K562 (cell line): ENCODE data around the gene CENPC. TPM values are rescaled to one million over a fixed set of nuclear protein-coding genes. Genes with fewer than 3 reads are reported as not detected.

Experiments used
- ATAC-seq: fragments of 200-7000 bp; cut with Tn5 transposase; 3 replicates; pipeline ENCODE4 v1.9.1; 2020; ENCODE audit warnings: moderate library complexity
- BruUV-seq: library from RNA; stranded (reverse); fragments of 400-500 nt; replicated peaks from 2 replicates; lab custom pipeline; 2021; lab: Mats Ljungman, UMichigan
- CTCF ChIA-PET: fragments of 300-600 bp; formaldehyde crosslinking; extraction: SDS; loops from one replicate; lab custom pipeline; 2021; ENCODE audit warnings: low intra/inter-chr PET ratio; lab: Yijun Ruan, JAX
- POLR2A ChIA-PET: fragments of 300-600, 350-650 bp; sonication (Branson Sonifier 250); formaldehyde crosslinking; extraction: SDS; loops from one replicate; lab custom pipeline; 2021; ENCODE audit warnings: antibody characterized with exemption, inconsistent platforms; lab: Yijun Ruan, JAX
- DNase-seq, 4 experiments: peaks; one replicate each; pipeline versions ENCODE4 v3.0.0 to v3.0.0-alpha.2; 2011 to 2018; ENCODE audit warnings: low spot score in 3 of 4, mixed read lengths in 3 of 4; ENCODE audit errors: extremely low read depth in 1 of 4
- FAIRE-seq: peaks from 2 replicates; lab custom pipeline; 2011; peaks lifted over from hg19 to GRCh38; lab: Jason Lieb, UNC
- H2AFZ ChIP-seq: 2 replicates; pipeline ENCODE4 v1.6.0; 2011; ENCODE audit warnings: low read depth, low read length, control low read depth, inconsistent platforms
- H3K27ac ChIP-seq: fragments of 200-600 bp; 3 replicates; pipeline ENCODE4 v1.8.0; 2011; ENCODE audit warnings: low read depth, mild to moderate bottlenecking, control low read depth, inconsistent platforms, low read length, moderate library complexity, mixed read lengths; ENCODE audit errors: extremely low read depth
- H3K27me3 ChIP-seq, 2 experiments: fragments of 300-600 bp in 1 of 2; 2 replicates in 1 of 2; 3 replicates in 1 of 2; pipeline versions ENCODE4 v1.6.0 to v1.8.0; 2011; ENCODE audit warnings: inconsistent platforms in 2 of 2, low read length in 2 of 2, mild to moderate bottlenecking in 1 of 2, mixed read lengths in 1 of 2, moderate library complexity in 1 of 2; ENCODE audit not compliant: control insufficient read depth in 2 of 2, insufficient read depth in 2 of 2
- H3K36me3 ChIP-seq: fragments of 300-600 bp; 3 replicates; pipeline ENCODE4 v1.8.0; 2011; ENCODE audit warnings: mild to moderate bottlenecking, low read length, inconsistent platforms; ENCODE audit not compliant: control insufficient read depth, insufficient read depth
- H3K4me1 ChIP-seq, 2 experiments: fragments of 200-600 bp in 1 of 2; replicated peaks in 1 of 2; 2 replicates in 1 of 2; 3 replicates in 1 of 2; pipeline versions ENCODE4 v1.5.1 to v1.8.0; 2011; ENCODE audit warnings: inconsistent platforms in 2 of 2, low read length in 2 of 2, mild to moderate bottlenecking in 1 of 2, mixed read lengths in 1 of 2, moderate library complexity in 1 of 2; ENCODE audit not compliant: control insufficient read depth in 2 of 2, insufficient read depth in 2 of 2
- H3K4me2 ChIP-seq: 2 replicates; pipeline ENCODE4 v1.6.1; 2011; ENCODE audit warnings: low read length, control low read depth, inconsistent platforms, mixed read lengths; ENCODE audit not compliant: insufficient read depth
- H3K4me3 ChIP-seq: fragments of 200-600 bp; sonication (generic), shearing (Covaris generic); 2 replicates; pipeline ENCODE4 v1.5.1; 2016; ENCODE audit warnings: control low read depth, inconsistent platforms
- H3K79me2 ChIP-seq: fragments of 200-600 bp; 3 replicates; pipeline ENCODE4 v1.8.0; 2011; ENCODE audit warnings: low read length, inconsistent platforms; ENCODE audit not compliant: control insufficient read depth, insufficient read depth
- H3K9ac ChIP-seq, 2 experiments: 2 replicates each; pipeline versions ENCODE4 v1.6.0 to v1.6.1; 2011; ENCODE audit warnings: low read depth in 2 of 2, low read length in 2 of 2, control low read depth in 1 of 2, inconsistent platforms in 1 of 2, mild to moderate bottlenecking in 1 of 2, mixed read lengths in 1 of 2; ENCODE audit not compliant: insufficient read depth in 1 of 2
- H3K9me1 ChIP-seq: one replicate; pipeline ENCODE4 v1.6.0; 2011; ENCODE audit warnings: inconsistent platforms, mild to moderate bottlenecking, low read length, moderate library complexity; ENCODE audit not compliant: control insufficient read depth, insufficient read depth
- H3K9me3 ChIP-seq: replicated peaks from 2 replicates; pipeline ENCODE4 v1.5.1; 2011; ENCODE audit warnings: low read depth, low read length, inconsistent platforms; ENCODE audit not compliant: control insufficient read depth, insufficient read depth
- H4K20me1 ChIP-seq: replicated peaks from 2 replicates; pipeline ENCODE4 v1.6.1; 2011; ENCODE audit warnings: low read length, inconsistent platforms, mixed read lengths; ENCODE audit not compliant: control insufficient read depth, insufficient read depth
- BRF1 ChIP-seq: IDR thresholded peaks from 3 replicates; pipeline ENCODE4 v1.6.1; 2011; ENCODE audit warnings: borderline replicate concordance, mild to moderate bottlenecking; ENCODE audit not compliant: insufficient read length; ENCODE audit errors: extremely low read depth
- CBFA2T3 ChIP-seq: fragments of 450-650 bp; IDR thresholded peaks from 2 replicates; pipeline ENCODE4 v1.6.1; 2017
- CREM ChIP-seq: IDR thresholded peaks from 2 replicates; pipeline ENCODE4 v1.6.1; 2014; ENCODE audit warnings: antibody characterized with exemption, low read depth
- DMBX1 ChIP-seq: fragments of 250-450 bp; sonication (Bioruptor Pico); IDR thresholded peaks from 2 replicates; pipeline ENCODE4 v1.8.0; 2022; ENCODE audit warnings: inconsistent platforms, mild to moderate bottlenecking, moderate library complexity, borderline replicate concordance
- DPF2 ChIP-seq: fragments of 450-650 bp; IDR thresholded peaks from 2 replicates; pipeline ENCODE4 v1.6.1; 2016
- EWSR1 ChIP-seq: fragments of 450-650 bp; IDR thresholded peaks from 2 replicates; pipeline ENCODE4 v1.6.1; 2018; ENCODE audit warnings: borderline replicate concordance, mild to moderate bottlenecking, low read depth, moderate library complexity; ENCODE audit not compliant: partially characterized antibody
- ID3 ChIP-seq, 2 experiments: fragments of 250-450 bp in 1 of 2; fragments of 450-650 bp in 1 of 2; sonication (Bioruptor Pico) in 1 of 2; IDR thresholded peaks; 2 replicates each; pipeline versions ENCODE4 v1.6.1 to v1.8.0; 2016 to 2021; ENCODE audit warnings: mild to moderate bottlenecking in 2 of 2, moderate library complexity in 2 of 2, missing compliant biosample characterization in 1 of 2, missing genetic modification characterization in 1 of 2
- NBN ChIP-seq: fragments of 450-650 bp; IDR thresholded peaks from 2 replicates; pipeline ENCODE4 v1.6.1; 2016; ENCODE audit warnings: low read depth, mild to moderate bottlenecking
- NFYB ChIP-seq: IDR thresholded peaks from 2 replicates; pipeline ENCODE4 v1.6.1; 2011; ENCODE audit warnings: mild to moderate bottlenecking, moderate library complexity; ENCODE audit not compliant: insufficient read length; ENCODE audit errors: extremely low read depth
- NR2C1 ChIP-seq, 2 experiments: fragments of 450-650 bp; IDR thresholded peaks; 2 replicates each; pipeline ENCODE4 v1.6.1; 2017; ENCODE audit warnings: mild to moderate bottlenecking in 2 of 2, antibody characterized with exemption in 1 of 2, inconsistent platforms in 1 of 2, missing compliant biosample characterization in 1 of 2, missing genetic modification characterization in 1 of 2
- NR3C1 ChIP-seq: sonication (generic); formaldehyde crosslinking; IDR thresholded peaks from 2 replicates; pipeline ENCODE4 v1.8.1; 2022; ENCODE audit warnings: missing genetic modification reagents
- SMAD2 ChIP-seq: fragments of 150-350 bp; IDR thresholded peaks from 2 replicates; pipeline ENCODE4 v1.6.1; 2014; ENCODE audit warnings: low read depth, mild to moderate bottlenecking, low read length
- SP1 ChIP-seq: sonication (generic); formaldehyde crosslinking; IDR thresholded peaks from 2 replicates; pipeline ENCODE4 v1.8.1; 2022; ENCODE audit warnings: mild to moderate bottlenecking, missing genetic modification reagents
- ZBTB43 ChIP-seq: sonication (generic); formaldehyde crosslinking; IDR thresholded peaks from 2 replicates; pipeline ENCODE4 v1.8.0; 2023; ENCODE audit warnings: mild to moderate bottlenecking, missing genetic modification reagents
- ZNF175 ChIP-seq: fragments of 200-800 bp; sonication (Bioruptor generic); IDR thresholded peaks from 2 replicates; pipeline ENCODE4 v1.6.1; 2016; ENCODE audit warnings: low read depth, mild to moderate bottlenecking, missing genetic modification characterization, missing compliant biosample characterization
- ZNF584 ChIP-seq: fragments of 200-800 bp; sonication (Bioruptor generic); IDR thresholded peaks from 2 replicates; pipeline ENCODE4 v1.6.1; 2016; ENCODE audit warnings: low read depth, mild to moderate bottlenecking, missing genetic modification characterization, missing compliant biosample characterization
- ZNF764 ChIP-seq: fragments of 250-450 bp; sonication (Bioruptor Pico); IDR thresholded peaks from 2 replicates; pipeline ENCODE4 v1.4.0; 2020; ENCODE audit warnings: low read depth, mild to moderate bottlenecking, moderate library complexity
- in situ Hi-C: fragments of 300-500 bp; cut with MboI; formaldehyde crosslinking; loops from 4 replicates; pipeline ENCODE4 v1.15.0; 2018; ENCODE audit warnings: inconsistent platforms, mixed read lengths
- intact Hi-C: fragments of 100-400 bp; cut with micrococcal nuclease; formaldehyde crosslinking; loops from 2 replicates; pipeline ENCODE4 v1.14.2; 2022
- polyA plus RNA-seq, 8 experiments: library from polyadenylated mRNA; depleted of rRNA in 4 of 8; stranded (reverse) in 5 of 8; unstranded in 3 of 8; fragments of >200 nt; fragmentation: Nextera tagmentation in 2 of 8; fragmentation: Illumina TruSeq in 1 of 8; extraction: Ambion mirVana in 2 of 8; extraction: Trizol in 1 of 8; gene quantifications; 2 replicates each; pipeline versions ENCODE4 v1.2.1 to v1.2.3, GENCODE V29; 2011 to 2014; ENCODE audit warnings: inconsistent platforms in 1 of 8, missing spikeins in 1 of 8
- total RNA-seq, 7 experiments: library from RNA; depleted of rRNA in 6 of 7; stranded (reverse); fragments of >200 nt in 6 of 7; fragmentation: Illumina TruSeq in 2 of 7; extraction: Trizol in 2 of 7; gene quantifications; 2 replicates each; pipeline versions ENCODE4 v1.2.1 to v1.2.3, GENCODE V29; 2011 to 2021; ENCODE audit warnings: low replicate concordance in 1 of 7
- TF ChIP-seq, protein P1 (sequence below): fragments of 450-650 bp; formaldehyde crosslinking; IDR thresholded peaks from 2 replicates; pipeline ENCODE4 v1.4.0; 2020; ENCODE audit warnings: mild to moderate bottlenecking, moderate library complexity
- TF ChIP-seq, protein P2 (sequence below): fragments of 450-650 bp; IDR thresholded peaks from 2 replicates; pipeline ENCODE4 v1.6.1; 2014; ENCODE audit warnings: low read depth, mild to moderate bottlenecking, moderate library complexity, borderline replicate concordance

CENPC gene
- total and polyA plus RNA-seq, 9 of the 15 experiments (the other 6 are each of a cell fraction or from before 2014, with no cell fraction given), result 18.1 to 48.5 (median 30.8) TPM

- H3K4me3 ChIP-seq, result no peak overlapping the region
- ChIA-PET CTCF (no interaction called here), POLR2A (interaction anchor here (0.8 kb wide), 1 partner anchor 17 kb away, joined by 3 read pairs; no protein-coding TSS in a partner anchor)
- peaks cover 3 to 52% of the 10 kb centered on the region in 2 experiments; a peak in 3 of 5 replicates for H3K4me1 ChIP-seq
- DNase-seq, result peak in 1 of 4 experiments; percentile 28
- no peaks in the 10 kb centered on the region for H3K9me3 ChIP-seq
- no peaks in the 10 kb centered on the region for H3K9me1 ChIP-seq
- H3K9ac ChIP-seq, result peak overlapping the region; percentile 11 to 29; a peak in 1 of 4 replicates
- H3K4me2 ChIP-seq, result peak overlapping the region; percentile 34; the same call in 1 of the 2 replicates
- ATAC-seq, result peak; percentile 11; the same call in 2 of the 3 replicates
- intact Hi-C loops (no loop called here), in situ Hi-C loops (no loop called here)
- H3K36me3 ChIP-seq, result no peaks in the 10 kb centered on the region; the same call in 2 of the 3 replicates
- BruUV-seq, result no TSS peak
- H3K27ac ChIP-seq, result peak overlapping the region; percentile 63
- H4K20me1 ChIP-seq, result no peaks in the 10 kb centered on the region
- no peaks in the 10 kb centered on the region for H3K79me2 ChIP-seq
- H3K27me3 ChIP-seq, result no peaks in the 10 kb centered on the region
- H2AFZ ChIP-seq, result peak overlapping the region; percentile 91
- FAIRE-seq, result no peak
- TF ChIP-seq ZBTB43 (CRISPR knock-in tag) (no peak), SP1 (CRISPR knock-in tag) (no peak), NBN (0 out of 2 replicates have a peak, but pooled peaks have one; percentile 33), DPF2 (peak; percentile 43; the same call in 1 of the 2 replicates), DMBX1 (no peak), ID3 (CRISPR knock-in tag; IDR thresholded peaks at IDR 0.05) (no peak), ID3 (tag; IDR thresholded peaks at IDR 0.05) (peak; percentile 57; the same call in 1 of the 2 replicates), ZNF584 (CRISPR knock-in tag) (no peak), CREM (no peak), EWSR1 (no peak), NR3C1 (no peak), NFYB (no peak), ZNF764 (CRISPR knock-in tag) (no peak), SMAD2 (no peak), ZNF175 (CRISPR knock-in tag) (no peak), CBFA2T3 (no peak), BRF1 (no peak), NR2C1 (IDR thresholded peaks at IDR 0.05) (no peak), NR2C1 (tag; IDR thresholded peaks at IDR 0.05) (no peak)
- TF ChIP-seq, protein P1, sequence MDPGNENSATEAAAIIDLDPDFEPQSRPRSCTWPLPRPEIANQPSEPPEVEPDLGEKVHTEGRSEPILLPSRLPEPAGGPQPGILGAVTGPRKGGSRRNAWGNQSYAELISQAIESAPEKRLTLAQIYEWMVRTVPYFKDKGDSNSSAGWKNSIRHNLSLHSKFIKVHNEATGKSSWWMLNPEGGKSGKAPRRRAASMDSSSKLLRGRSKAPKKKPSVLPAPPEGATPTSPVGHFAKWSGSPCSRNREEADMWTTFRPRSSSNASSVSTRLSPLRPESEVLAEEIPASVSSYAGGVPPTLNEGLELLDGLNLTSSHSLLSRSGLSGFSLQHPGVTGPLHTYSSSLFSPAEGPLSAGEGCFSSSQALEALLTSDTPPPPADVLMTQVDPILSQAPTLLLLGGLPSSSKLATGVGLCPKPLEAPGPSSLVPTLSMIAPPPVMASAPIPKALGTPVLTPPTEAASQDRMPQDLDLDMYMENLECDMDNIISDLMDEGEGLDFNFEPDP (CRISPR knock-in tag), result no peak
- TF ChIP-seq, protein P2, sequence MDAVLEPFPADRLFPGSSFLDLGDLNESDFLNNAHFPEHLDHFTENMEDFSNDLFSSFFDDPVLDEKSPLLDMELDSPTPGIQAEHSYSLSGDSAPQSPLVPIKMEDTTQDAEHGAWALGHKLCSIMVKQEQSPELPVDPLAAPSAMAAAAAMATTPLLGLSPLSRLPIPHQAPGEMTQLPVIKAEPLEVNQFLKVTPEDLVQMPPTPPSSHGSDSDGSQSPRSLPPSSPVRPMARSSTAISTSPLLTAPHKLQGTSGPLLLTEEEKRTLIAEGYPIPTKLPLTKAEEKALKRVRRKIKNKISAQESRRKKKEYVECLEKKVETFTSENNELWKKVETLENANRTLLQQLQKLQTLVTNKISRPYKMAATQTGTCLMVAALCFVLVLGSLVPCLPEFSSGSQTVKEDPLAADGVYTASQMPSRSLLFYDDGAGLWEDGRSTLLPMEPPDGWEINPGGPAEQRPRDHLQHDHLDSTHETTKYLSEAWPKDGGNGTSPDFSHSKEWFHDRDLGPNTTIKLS, result no peak
Observed at GRCh38 chr4:67573193-67573592, 27.9 kb upstream of the CENPC start.
